Astrocyte (in vitro differentiated cells and primary cell): ENCODE measurements around the gene CARD11. TPM values are rescaled to one million over a fixed set of nuclear protein-coding genes. Genes with fewer than 3 reads are reported as not detected.
A peak's percentile ranks its signal among the peaks of the same experiment; 100 is the strongest.

Source experiments
- DNase-seq: peaks from one replicate; pipeline ENCODE4 v3.0.0-alpha.2; 2010; ENCODE audit warnings: low read depth
- FAIRE-seq: peaks from 2 replicates; lab custom pipeline; 2011; peaks lifted over from hg19 to GRCh38; lab: Jason Lieb, UNC
- H2AFZ ChIP-seq: 2 replicates; pipeline ENCODE4 v1.6.0; 2012; ENCODE audit warnings: low read depth, low read length, inconsistent platforms
- H3K27ac ChIP-seq: 2 replicates; pipeline ENCODE4 v1.5.1; 2011; ENCODE audit warnings: low read depth, low read length, inconsistent platforms
- H3K27me3 ChIP-seq: 2 replicates; pipeline ENCODE4 v1.6.0; 2011; ENCODE audit warnings: low read length, inconsistent platforms; ENCODE audit not compliant: insufficient read depth
- H3K36me3 ChIP-seq: 2 replicates; pipeline ENCODE4 v1.5.1; 2011; ENCODE audit warnings: low read length, inconsistent platforms; ENCODE audit not compliant: insufficient read depth
- H3K4me1 ChIP-seq: 2 replicates; pipeline ENCODE4 v1.5.1; 2011; ENCODE audit warnings: low read length, inconsistent platforms; ENCODE audit not compliant: insufficient read depth
- H3K4me2 ChIP-seq: 2 replicates; pipeline ENCODE4 v1.6.0; 2012; ENCODE audit warnings: low read length, inconsistent platforms
- H3K4me3 ChIP-seq: 2 replicates; pipeline ENCODE4 v1.5.1; 2011; ENCODE audit warnings: low read depth, mild to moderate bottlenecking, low read length, inconsistent platforms; ENCODE audit not compliant: insufficient read depth
- H3K79me2 ChIP-seq: 2 replicates; pipeline ENCODE4 v1.6.0; 2012; ENCODE audit warnings: mild to moderate bottlenecking, low read length, inconsistent platforms; ENCODE audit not compliant: insufficient read depth
- H3K9ac ChIP-seq: 2 replicates; pipeline ENCODE4 v1.6.0; 2012; ENCODE audit warnings: mild to moderate bottlenecking, low read length, inconsistent platforms
- H3K9me3 ChIP-seq: 2 replicates; pipeline ENCODE4 v1.5.1; 2012; ENCODE audit warnings: low read depth, mild to moderate bottlenecking, low read length, inconsistent platforms; ENCODE audit not compliant: insufficient read depth
- H4K20me1 ChIP-seq: 2 replicates; pipeline ENCODE4 v1.6.0; 2012; ENCODE audit warnings: low read length, inconsistent platforms; ENCODE audit not compliant: insufficient read depth
- H3K27ac Mint-ChIP-seq: one replicate; pipeline ENCODE4 v1.8.0; 2021; ENCODE audit warnings: mild to moderate bottlenecking, mixed read lengths; ENCODE audit not compliant: unreplicated experiment
- H3K27me3 Mint-ChIP-seq: one replicate; pipeline ENCODE4 v1.8.0; 2021; ENCODE audit warnings: low read depth, mixed read lengths; ENCODE audit not compliant: unreplicated experiment
- H3K36me3 Mint-ChIP-seq: one replicate; pipeline ENCODE4 v1.8.0; 2021; ENCODE audit warnings: low read depth, mixed read lengths; ENCODE audit not compliant: unreplicated experiment
- H3K4me1 Mint-ChIP-seq: one replicate; pipeline ENCODE4 v1.8.0; 2021; ENCODE audit warnings: low read depth, mixed read lengths; ENCODE audit not compliant: unreplicated experiment
- H3K4me3 Mint-ChIP-seq: one replicate; pipeline ENCODE4 v1.8.0; 2021; ENCODE audit warnings: mild to moderate bottlenecking, moderate library complexity, mixed read lengths; ENCODE audit not compliant: unreplicated experiment
- H3K9me3 Mint-ChIP-seq: one replicate; pipeline ENCODE4 v1.8.0; 2021; ENCODE audit warnings: mild to moderate bottlenecking, mixed read lengths; ENCODE audit not compliant: unreplicated experiment
- CTCF ChIP-seq: IDR thresholded peaks from 2 replicates; pipeline ENCODE4 v1.5.1; 2011; ENCODE audit warnings: low read depth, mild to moderate bottlenecking, inconsistent platforms, low read length, moderate library complexity; ENCODE audit not compliant: insufficient read depth
- EZH2 ChIP-seq: IDR thresholded peaks from 2 replicates; pipeline ENCODE4 v1.6.1; 2012; ENCODE audit warnings: mild to moderate bottlenecking, low read length, inconsistent platforms; ENCODE audit not compliant: insufficient read depth
- total RNA-seq: library from RNA; stranded (reverse); gene quantifications from 2 replicates; pipeline ENCODE4 v1.2.1, GENCODE V29; 2021

Gene CARD11
- total RNA-seq, 1 donor from 2014 or later: 9.5 TPM

GRCh38 chr7:3033136-3033535 lies 10.5 kb downstream of the CARD11 start:
- no peaks in the 10 kb centered on the region for H3K27me3 ChIP-seq
- FAIRE-seq (no peak), DNase-seq (no peak)
- no peaks in the 10 kb centered on the region for H4K20me1 ChIP-seq
- no peak for TF ChIP-seq CTCF
- no peak for TF ChIP-seq EZH2
- H3K79me2 ChIP-seq: no peaks in the 10 kb centered on the region
- Mint-ChIP-seq H3K36me3 (no peaks in the 10 kb centered on the region), H3K27ac (no peak overlapping the region), H3K27me3 (peaks cover 2% of the 10 kb centered on the region), H3K4me1 (peaks cover 8% of the 10 kb centered on the region), H3K4me3 (no peak overlapping the region), H3K9me3 (no peaks in the 10 kb centered on the region)
- H3K9ac ChIP-seq: no peak overlapping the region
- H2AFZ ChIP-seq: no peak overlapping the region
- no peak overlapping the region for H3K4me3 ChIP-seq
- H3K36me3 ChIP-seq: no peaks in the 10 kb centered on the region
- no peak overlapping the region for H3K4me2 ChIP-seq
- no peaks in the 10 kb centered on the region for H3K4me1 ChIP-seq
- H3K9me3 ChIP-seq: no peaks in the 10 kb centered on the region
- no peak overlapping the region for H3K27ac ChIP-seq

- Histone ChIP-seq H3K9me3 (no peaks in the 10 kb centered on the region), H3K36me3 (no peaks in the 10 kb centered on the region), H3K79me2 (no peaks in the 10 kb centered on the region), H3K4me2 (no peak overlapping the region), H3K27me3 (no peaks in the 10 kb centered on the region), H3K9ac (no peak overlapping the region), H3K4me3 (no peak overlapping the region), H2AFZ (no peak overlapping the region), H3K4me1 (no peaks in the 10 kb centered on the region), H3K27ac (no peak overlapping the region), H4K20me1 (no peaks in the 10 kb centered on the region)
- Mint-ChIP-seq H3K36me3 (no peaks in the 10 kb centered on the region), H3K27me3 (peaks cover 2% of the 10 kb centered on the region), H3K9me3 (no peaks in the 10 kb centered on the region), H3K27ac (peak overlapping the region; percentile 2), H3K4me3 (no peak overlapping the region), H3K4me1 (peaks cover 13% of the 10 kb centered on the region)
- no peak for DNase-seq
- TF ChIP-seq CTCF: no peak
- no peak for TF ChIP-seq EZH2
- no peak for FAIRE-seq
Measured at GRCh38 chr7:3032256-3032655, 11.4 kb downstream of the CARD11 start.

- DNase-seq (no peak), FAIRE-seq (no peak)
- H3K4me3 Mint-ChIP-seq: no peak overlapping the region
- no peaks in the 10 kb centered on the region for H3K36me3 ChIP-seq
- no peak overlapping the region for H3K9ac ChIP-seq
- no peak overlapping the region for H3K27ac ChIP-seq
- no peaks in the 10 kb centered on the region for H3K27me3 ChIP-seq
- H3K4me1 Mint-ChIP-seq: peaks cover 13% of the 10 kb centered on the region
- no peaks in the 10 kb centered on the region for H3K4me1 ChIP-seq
- TF ChIP-seq CTCF: no peak
- no peak for TF ChIP-seq EZH2
- H3K4me2 ChIP-seq: no peak overlapping the region
- no peaks in the 10 kb centered on the region for H3K9me3 Mint-ChIP-seq
- no peak overlapping the region for H3K4me3 ChIP-seq
- H3K9me3 ChIP-seq: no peaks in the 10 kb centered on the region
- H2AFZ ChIP-seq: no peak overlapping the region
- H3K36me3 Mint-ChIP-seq: no peaks in the 10 kb centered on the region
- H4K20me1 ChIP-seq: no peaks in the 10 kb centered on the region
- H3K27ac Mint-ChIP-seq: no peak overlapping the region
- H3K27me3 Mint-ChIP-seq: no peaks in the 10 kb centered on the region
- no peaks in the 10 kb centered on the region for H3K79me2 ChIP-seq
Measured at GRCh38 chr7:3029138-3029537, 14.5 kb downstream of the CARD11 start.
